Measurements from ENCODE around the gene GDNF.

Gene GDNF

GRCh38 chr5:37777432-37778130 lies 62.3 kb downstream of the GDNF start:
- no peak for DNase-seq

GRCh38 chr5:37776826-37777225 lies 63.0 kb downstream of the GDNF start:
- no peak for DNase-seq

DNA sequence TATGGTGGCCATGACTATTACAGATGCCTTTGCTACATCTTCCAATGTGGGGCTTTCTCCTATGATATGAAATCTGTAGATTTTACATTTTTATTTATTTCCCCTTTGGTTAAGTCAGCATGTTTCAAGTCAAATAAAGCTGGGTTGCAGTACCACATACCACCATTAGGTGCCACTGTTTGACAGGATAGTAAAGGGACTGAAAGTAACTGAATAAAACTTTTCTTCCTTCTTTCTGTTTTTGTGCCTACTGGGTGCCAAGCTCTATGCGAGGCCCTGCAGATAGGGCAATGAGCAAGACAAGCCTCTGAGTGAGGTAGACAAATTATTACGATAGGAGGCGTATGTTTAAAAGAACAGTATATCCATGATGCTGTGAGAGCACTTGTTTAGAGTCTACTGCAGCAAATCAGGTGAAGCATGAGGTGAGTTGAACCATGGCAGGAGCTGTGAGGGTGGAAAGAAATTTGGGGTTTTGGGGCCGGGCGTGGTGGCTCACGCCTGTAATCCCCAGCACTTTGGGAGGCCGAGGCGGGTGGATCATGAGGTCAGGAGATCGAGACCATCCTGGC lies 64.8 kb downstream of the GDNF start:
- DNase-seq, result peak; percentile 14

GRCh38 chr5:37773809-37774208 lies 66.0 kb downstream of the GDNF start:
- DNase-seq, result no peak

DNA sequence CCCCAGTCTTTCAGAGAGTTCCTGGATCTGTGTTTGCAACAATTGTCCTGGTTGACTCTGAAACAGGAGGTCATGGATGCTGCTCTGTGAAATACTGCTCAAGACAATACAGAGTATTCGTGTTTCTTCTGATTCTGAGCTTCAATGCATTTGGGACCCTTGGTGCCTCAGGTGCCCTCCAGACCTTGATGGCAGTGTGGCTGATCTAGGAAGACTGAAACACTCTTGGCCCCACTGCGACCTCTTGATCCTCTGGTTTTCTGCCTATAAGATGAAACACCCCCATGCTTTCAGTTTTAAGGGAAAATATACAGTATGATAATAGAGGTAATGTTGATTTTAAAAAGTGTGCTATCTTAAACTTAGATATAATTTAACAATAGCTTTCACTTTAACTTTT lies 67.6 kb downstream of the GDNF start:
- DNase-seq, result no peak

DNA sequence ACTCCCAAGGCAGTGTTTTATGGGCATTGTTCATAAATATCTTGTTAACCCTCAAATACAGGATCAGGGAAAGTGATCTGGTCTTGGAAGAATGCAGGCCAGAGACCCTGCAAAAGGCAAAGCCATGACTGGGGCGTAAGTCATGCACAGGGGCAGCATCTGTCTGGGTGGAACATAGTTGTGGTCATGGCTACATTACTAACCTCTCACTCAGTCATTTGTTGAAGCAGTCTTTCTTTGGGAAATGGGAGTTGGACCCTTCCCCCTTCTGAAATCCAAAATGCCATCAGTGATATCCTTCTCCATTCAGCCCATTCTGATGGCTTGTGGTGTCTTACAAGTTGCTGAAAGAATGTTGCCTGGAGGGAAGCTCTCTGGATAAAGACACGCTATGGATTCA lies 68.1 kb downstream of the GDNF start:
- no peak for DNase-seq

GRCh38 chr5:37771203-37771611 lies 68.6 kb downstream of the GDNF start:
- DNase-seq, result no peak

DNA sequence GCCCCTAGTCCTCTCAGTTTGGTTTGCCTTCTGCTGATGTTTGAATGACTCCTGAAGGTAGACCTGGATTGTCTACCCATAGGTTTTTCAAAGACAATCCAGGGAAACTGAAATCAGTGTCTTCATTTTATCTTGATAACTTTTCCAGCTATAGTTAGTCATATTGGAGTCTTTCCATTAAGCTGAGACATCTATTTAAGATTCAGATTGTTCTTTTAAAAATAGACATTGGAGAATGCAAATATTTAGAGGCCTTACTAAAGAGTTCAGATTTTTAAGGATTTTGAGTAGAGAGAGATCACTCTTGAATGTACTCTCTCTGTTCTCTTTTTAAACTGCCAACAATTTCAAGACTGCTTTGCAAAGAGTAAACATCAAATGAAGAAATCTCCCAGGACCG lies 69.1 kb downstream of the GDNF start:
- DNase-seq, result no peak

DNA sequence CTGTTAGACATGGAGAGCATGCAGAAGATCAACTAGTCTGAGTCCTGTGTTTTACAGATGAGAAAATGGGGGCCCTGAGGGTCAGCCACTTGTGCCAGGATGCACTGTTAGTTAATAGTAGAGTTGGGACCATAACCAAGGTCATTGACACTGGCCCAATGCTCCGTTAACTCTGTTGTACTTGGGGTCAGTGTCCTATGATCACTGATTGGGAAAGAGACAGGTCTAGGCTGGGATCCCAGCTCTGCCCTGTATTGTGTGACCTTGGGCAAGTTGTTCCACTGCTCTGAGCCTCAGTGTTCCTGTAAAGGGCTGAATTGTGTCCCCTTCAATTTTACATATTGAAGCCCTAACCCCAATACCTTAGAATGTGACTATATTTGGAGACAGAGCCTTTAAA lies 70.0 kb downstream of the GDNF start:
- DNase-seq, result no peak

DNA sequence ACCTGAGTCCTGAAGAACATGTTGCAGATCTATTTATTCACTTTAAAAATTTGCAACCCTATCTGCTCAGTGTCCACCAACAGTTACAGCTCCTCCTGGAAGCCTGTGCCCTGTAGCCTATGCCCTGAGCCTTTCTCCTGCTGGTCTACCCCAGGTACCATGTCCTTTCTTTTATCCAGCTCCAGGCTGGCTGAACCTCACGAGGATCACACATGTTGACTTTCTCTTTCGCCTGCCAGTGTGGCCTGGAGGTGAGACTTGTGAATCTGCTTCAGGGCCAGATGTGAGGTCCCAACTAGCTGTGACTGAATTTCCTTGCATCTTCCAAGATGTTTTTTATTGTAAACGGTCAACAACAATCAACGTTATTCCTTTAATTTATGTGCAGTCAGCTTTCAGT lies 70.7 kb downstream of the GDNF start:
- no peak for DNase-seq

GRCh38 chr5:37768371-37768770 lies 71.5 kb downstream of the GDNF start:
- DNase-seq, result no peak

GRCh38 chr5:37767961-37768360 lies 71.9 kb downstream of the GDNF start:
- no peak for DNase-seq

DNA sequence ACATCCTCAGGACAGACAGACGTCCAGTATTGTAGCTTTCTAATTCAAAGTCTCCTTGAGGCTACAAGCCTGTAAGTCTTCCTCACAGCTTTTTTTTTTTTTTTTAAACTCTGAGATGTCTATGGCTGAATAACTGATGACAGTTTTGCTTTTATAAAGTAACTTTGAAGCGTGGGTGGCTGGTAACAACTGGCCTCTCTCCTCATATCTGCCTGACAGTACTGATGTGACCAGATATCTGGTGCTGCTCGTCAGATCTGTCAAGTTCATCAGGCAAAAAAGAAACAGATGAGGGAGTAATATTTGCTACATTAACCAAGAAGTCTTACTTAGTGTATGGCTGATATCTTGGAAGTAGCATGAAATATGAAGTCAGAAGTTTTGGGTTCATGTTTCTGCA lies 72.6 kb downstream of the GDNF start:
- no peak for DNase-seq

Data from activated naive CD4-positive, alpha-beta T cell treated with anti-CD3 and anti-CD28 coated beads, Interleukin-2, amount 50 U/mL, for 16 hours (primary cell).